HepG2 (cell line): ENCODE measurements around the gene UAP1. TPM values are rescaled to one million over a fixed set of nuclear protein-coding genes. Genes with fewer than 3 reads are reported as not detected.

Experiments used
- ATAC-seq: fragments of 200-7000 bp; cut with Tn5 transposase; 3 replicates; pipeline ENCODE4 v1.9.1; 2020; ENCODE audit warnings: mild to moderate bottlenecking, moderate library complexity
- BruUV-seq: library from RNA; stranded (reverse); fragments of 400-500 nt; replicated peaks from 2 replicates; lab custom pipeline; 2021; lab: Mats Ljungman, UMichigan
- CTCF ChIA-PET: fragments of 300-600 bp; formaldehyde crosslinking; extraction: SDS; loops from one replicate; lab custom pipeline; 2021; ENCODE audit warnings: low total read pairs, inconsistent platforms, low intra/inter-chr PET ratio; lab: Yijun Ruan, JAX
- POLR2A ChIA-PET: fragments of 350-600 bp; sonication (Branson Sonifier 250); formaldehyde crosslinking; loops from one replicate; lab custom pipeline; 2020; ENCODE audit warnings: antibody characterized with exemption, inconsistent platforms; lab: Yijun Ruan, JAX
- DNase-seq: peaks from one replicate; pipeline ENCODE4 v3.0.0-alpha.2; 2015; ENCODE audit warnings: low spot score
- FAIRE-seq: peaks from 3 replicates; lab custom pipeline; 2011; peaks lifted over from hg19 to GRCh38; lab: Jason Lieb, UNC
- H2AFZ ChIP-seq: one replicate; pipeline ENCODE4 v1.6.1; 2011; ENCODE audit warnings: low read length, inconsistent platforms
- H3K27ac ChIP-seq: fragments of 300-600 bp; 3 replicates; pipeline ENCODE4 v1.8.0; 2011; ENCODE audit warnings: mixed run types, mild to moderate bottlenecking, mixed read lengths, low read length, inconsistent platforms; ENCODE audit not compliant: insufficient read depth; ENCODE audit errors: extremely low read length
- H3K27me3 ChIP-seq, 2 experiments: fragments of 200-600 bp in 1 of 2; 2 replicates in 1 of 2; 3 replicates in 1 of 2; pipeline versions ENCODE4 v1.6.0 to v1.8.0; 2011; ENCODE audit warnings: low read length in 2 of 2, mild to moderate bottlenecking in 2 of 2, moderate library complexity in 2 of 2, inconsistent platforms in 1 of 2; ENCODE audit not compliant: insufficient read depth in 2 of 2, control insufficient read depth in 1 of 2
- H3K36me3 ChIP-seq, 2 experiments: fragments of 200-600 bp in 1 of 2; replicated peaks in 1 of 2; 2 replicates in 1 of 2; 3 replicates in 1 of 2; pipeline versions ENCODE4 v1.5.1 to v1.8.0; 2011; ENCODE audit warnings: low read length in 2 of 2, inconsistent platforms in 1 of 2; ENCODE audit not compliant: insufficient read depth in 2 of 2, control insufficient read depth in 1 of 2
- H3K4me1 ChIP-seq: 2 replicates; pipeline ENCODE4 v1.5.1; 2012; ENCODE audit warnings: low read length, inconsistent platforms; ENCODE audit not compliant: insufficient read depth
- H3K4me2 ChIP-seq: 2 replicates; pipeline ENCODE4 v1.6.0; 2011; ENCODE audit warnings: low read depth, low read length, inconsistent platforms
- H3K4me3 ChIP-seq, 3 experiments: fragments of 200-600 bp in 1 of 3; sonication (generic), shearing (Covaris generic) in 1 of 3; replicated peaks in 1 of 3; 2 replicates each; pipeline ENCODE4 v1.5.1; 2011 to 2016; ENCODE audit warnings: low read length in 3 of 3, inconsistent platforms in 2 of 3, low read depth in 2 of 3, mild to moderate bottlenecking in 2 of 3, control low read depth in 1 of 3, mixed read lengths in 1 of 3; ENCODE audit not compliant: insufficient read depth in 1 of 3
- H3K79me2 ChIP-seq: one replicate; pipeline ENCODE4 v1.6.1; 2011; ENCODE audit warnings: low read length, inconsistent platforms; ENCODE audit not compliant: insufficient read depth
- H3K9ac ChIP-seq: 2 replicates; pipeline ENCODE4 v1.6.0; 2011; ENCODE audit warnings: mild to moderate bottlenecking, low read depth, low read length, inconsistent platforms; ENCODE audit not compliant: insufficient read depth
- H3K9me3 ChIP-seq: 2 replicates; pipeline ENCODE4 v1.5.1; 2012; ENCODE audit warnings: mild to moderate bottlenecking, low read length
- H4K20me1 ChIP-seq: 2 replicates; pipeline ENCODE4 v1.6.0; 2011; ENCODE audit warnings: inconsistent platforms, mild to moderate bottlenecking, low read length, moderate library complexity; ENCODE audit not compliant: insufficient read depth
- HOMEZ ChIP-seq: IDR thresholded peaks from 2 replicates; pipeline ENCODE4 v1.6.1; 2016; ENCODE audit warnings: low read depth
- JDP2 ChIP-seq: sonication (generic); formaldehyde crosslinking; IDR thresholded peaks from 2 replicates; pipeline ENCODE4 v1.8.1; 2022; ENCODE audit warnings: missing genetic modification reagents, borderline replicate concordance
- MBD4 ChIP-seq: IDR thresholded peaks from 2 replicates; pipeline ENCODE4 v1.6.1; 2012; ENCODE audit warnings: low read length, inconsistent platforms, borderline replicate concordance
- MIER3 ChIP-seq: IDR thresholded peaks from 2 replicates; pipeline ENCODE4 v1.6.1; 2016; ENCODE audit warnings: missing compliant biosample characterization, borderline replicate concordance
- NR1H2 ChIP-seq: sonication (generic); formaldehyde crosslinking; IDR thresholded peaks from 2 replicates; pipeline ENCODE4 v1.8.1; 2022; ENCODE audit warnings: low read depth, missing genetic modification reagents, borderline replicate concordance
- RAD21 ChIP-seq: fragments of 450-650 bp; formaldehyde crosslinking; IDR thresholded peaks from 2 replicates; pipeline ENCODE4 v1.5.0; 2020; ENCODE audit warnings: mild to moderate bottlenecking
- SKI ChIP-seq: fragments of 450-650 bp; IDR thresholded peaks from one replicate; pipeline ENCODE4 v1.6.1; 2018; ENCODE audit warnings: mild to moderate bottlenecking; ENCODE audit not compliant: partially characterized antibody
- SP2 ChIP-seq: sonication (generic); formaldehyde crosslinking; IDR thresholded peaks from 2 replicates; pipeline ENCODE4 v1.5.1; 2020; ENCODE audit warnings: mild to moderate bottlenecking, missing genetic modification reagents
- TBX2 ChIP-seq: sonication (generic); formaldehyde crosslinking; IDR thresholded peaks from 2 replicates; pipeline ENCODE4 v1.5.0; 2020; ENCODE audit warnings: missing genetic modification reagents, mild to moderate bottlenecking, borderline replicate concordance
- ZBTB20 ChIP-seq: sonication (generic); formaldehyde crosslinking; IDR thresholded peaks from 2 replicates; pipeline ENCODE4 v1.8.1; 2023; ENCODE audit warnings: missing genetic modification reagents, low read depth, mild to moderate bottlenecking, borderline replicate concordance
- ZBTB34 ChIP-seq: sonication (generic); formaldehyde crosslinking; IDR thresholded peaks from 2 replicates; pipeline ENCODE4 v1.8.0; 2022; ENCODE audit warnings: mild to moderate bottlenecking, missing genetic modification reagents
- ZNF20 ChIP-seq: sonication (generic); formaldehyde crosslinking; IDR thresholded peaks from 2 replicates; pipeline ENCODE4 v1.4.0; 2020; ENCODE audit warnings: mild to moderate bottlenecking, moderate library complexity, missing genetic modification reagents
- ZNF232 ChIP-seq: sonication (generic); formaldehyde crosslinking; IDR thresholded peaks from 2 replicates; pipeline ENCODE4 v1.4.0; 2020; ENCODE audit warnings: missing genetic modification reagents, borderline replicate concordance
- ZNF256 ChIP-seq: sonication (generic); formaldehyde crosslinking; conservative IDR thresholded peaks from 2 replicates; pipeline ENCODE4 v1.4.0; 2020; ENCODE audit warnings: missing genetic modification reagents
- ZNF432 ChIP-seq: sonication (generic); formaldehyde crosslinking; IDR thresholded peaks from 2 replicates; pipeline ENCODE4 v1.5.0; 2020; ENCODE audit warnings: missing genetic modification reagents, mild to moderate bottlenecking, borderline replicate concordance
- ZNF510 ChIP-seq: sonication (generic); formaldehyde crosslinking; IDR thresholded peaks from 2 replicates; pipeline ENCODE4 v1.4.0; 2020; ENCODE audit warnings: low read depth, mild to moderate bottlenecking, missing genetic modification reagents
- ZNF616 ChIP-seq: sonication (generic); formaldehyde crosslinking; IDR thresholded peaks from 2 replicates; pipeline ENCODE4 v1.5.0; 2020; ENCODE audit warnings: low read depth, mild to moderate bottlenecking, missing genetic modification reagents
- ZNF879 ChIP-seq: sonication (generic); formaldehyde crosslinking; IDR thresholded peaks from 2 replicates; pipeline ENCODE4 v1.8.1; 2023; ENCODE audit warnings: missing genetic modification reagents
- WGBS: methylation state at CpG from one replicate; pipeline ENCODE4 v1.1.6; 2017; ENCODE audit warnings: low lambda C conversion rate; 5-methylcytosine and 5-hydroxymethylcytosine counted together
- in situ Hi-C: cut with HindIII; loops from 2 replicates; pipeline ENCODE4 v1.10.0; 2017; ENCODE audit warnings: low pct_unique_long_range_greater_than_20kb; ENCODE audit not compliant: extremely low pct_ligation_motif_present
- intact Hi-C: fragments of 100-400 bp; cut with micrococcal nuclease; formaldehyde crosslinking; loops from one replicate; pipeline ENCODE4 v1.10.0; 2022; ENCODE audit not compliant: unreplicated experiment
- polyA plus RNA-seq, 8 experiments: library from polyadenylated mRNA; depleted of rRNA in 3 of 8; stranded (reverse) in 7 of 8; unstranded in 1 of 8; fragments of >200 nt; fragmentation: Illumina TruSeq in 4 of 8; extraction: Trizol in 4 of 8; gene quantifications; 2 replicates each; pipeline versions ENCODE4 v1.2.1 to v1.2.3, GENCODE V29; 2011 to 2016; ENCODE audit warnings: low read depth in 4 of 8, missing spikeins in 1 of 8, mixed read lengths in 1 of 8; ENCODE audit not compliant: insufficient read depth in 1 of 8
- total RNA-seq, 5 experiments: library from RNA; depleted of rRNA; stranded (reverse); fragments of >200 nt; fragmentation: Illumina TruSeq; extraction: Trizol; gene quantifications; 2 replicates each; pipeline ENCODE4 v1.2.3, GENCODE V29; 2016; ENCODE audit warnings: low read depth in 1 of 5
- TF ChIP-seq, protein P1 (sequence below): sonication (generic); formaldehyde crosslinking; IDR thresholded peaks from 2 replicates; pipeline ENCODE4 v1.4.0; 2020; ENCODE audit warnings: missing genetic modification reagents

UAP1 gene
- total and polyA plus RNA-seq, 2 of the 13 experiments (the other 11 are each of a cell fraction or from before 2014, with no cell fraction given), result 48.4 to 117 TPM

DNA sequence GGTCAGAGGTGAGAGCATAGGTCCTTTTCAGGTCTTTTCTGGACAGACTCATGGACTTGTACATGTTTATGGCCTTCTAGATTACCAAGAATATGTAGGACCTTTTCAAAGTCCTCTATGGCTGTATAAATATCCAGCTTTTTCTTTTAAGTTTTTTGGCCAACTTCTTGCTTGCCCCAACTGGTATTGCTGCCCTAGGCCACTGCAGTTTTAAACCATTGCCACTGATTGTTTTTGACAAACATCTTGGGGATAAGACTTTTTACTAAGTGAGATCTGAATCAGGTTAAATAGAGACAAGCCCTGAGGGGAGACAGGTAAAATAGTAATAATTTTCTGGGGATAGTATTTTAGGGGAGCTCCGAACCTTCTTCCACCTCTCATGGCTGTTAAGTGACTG is 56.0 kb downstream of the UAP1 start:
- Histone ChIP-seq H3K79me2 (no peaks in the 10 kb centered on the region), H4K20me1 (no peaks in the 10 kb centered on the region), H3K4me2 (no peak overlapping the region), H3K4me1 (peaks cover 15% of the 10 kb centered on the region), H2AFZ (no peak overlapping the region), H3K27ac (no peak overlapping the region), H3K9ac (no peak overlapping the region), H3K27me3 (no peaks in the 10 kb centered on the region), H3K4me3 (no peak overlapping the region), H3K36me3 (no peaks in the 10 kb centered on the region)
- intact Hi-C loops, result no loop called here
- FAIRE-seq, result no peak
- ATAC-seq, result no peak
- POLR2A ChIA-PET, result no interaction called here
- WGBS, result 90% methylated on average over 1 of the region's 1 CpG
- no peak for TF ChIP-seq RAD21 (CRISPR knock-in tag)
- TF ChIP-seq MIER3, result no peak
- TF ChIP-seq ZNF232 (CRISPR knock-in tag), result no peak
- TF ChIP-seq ZNF432 (CRISPR knock-in tag), result peak; percentile 91; the same call in 1 of the 2 replicates
- no peak for TF ChIP-seq ZNF879 (CRISPR knock-in tag)
- no peak for TF ChIP-seq NR1H2
- no peak for TF ChIP-seq SP2 (CRISPR knock-in tag)
- TF ChIP-seq, all 625 proteins: peak for 1
- no peak for DNase-seq
- CTCF ChIA-PET, result no interaction called here
- in situ Hi-C loops, result no loop called here
- peaks cover 19% of the 10 kb centered on the region for H3K9me3 ChIP-seq
- no TSS peak for BruUV-seq

DNA sequence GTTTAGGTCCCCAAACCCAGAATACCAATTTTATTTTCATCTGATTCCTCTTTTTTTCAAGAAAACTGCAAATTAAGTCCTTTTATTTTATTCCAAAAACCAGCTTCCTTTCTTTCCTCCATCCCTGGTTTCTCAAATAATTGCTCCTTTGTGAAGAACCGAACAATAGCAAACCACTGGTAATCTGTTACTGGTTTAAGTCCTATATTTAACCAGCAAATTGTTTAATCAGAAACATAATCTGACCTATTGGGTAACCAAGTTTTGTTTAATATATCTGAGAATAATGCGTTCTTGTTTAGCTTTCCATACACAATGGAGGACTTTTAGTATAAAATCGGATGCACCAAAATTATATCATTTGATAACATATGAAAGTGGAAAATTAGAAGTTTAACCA is 57.6 kb downstream of the UAP1 start:
- no TSS peak for BruUV-seq
- 93% methylated on average over 3 of the region's 3 CpGs for WGBS
- Histone ChIP-seq H2AFZ (no peak overlapping the region), H3K4me2 (no peak overlapping the region), H3K4me1 (no peaks in the 10 kb centered on the region), H3K9me3 (peaks cover 19% of the 10 kb centered on the region), H4K20me1 (no peaks in the 10 kb centered on the region), H3K9ac (no peak overlapping the region), H3K27ac (no peak overlapping the region), H3K4me3 (no peak overlapping the region), H3K36me3 (no peaks in the 10 kb centered on the region), H3K79me2 (no peaks in the 10 kb centered on the region), H3K27me3 (no peaks in the 10 kb centered on the region)
- intact Hi-C loops (no loop called here), in situ Hi-C loops (no loop called here)
- ATAC-seq, result no peak
- no peak for FAIRE-seq
- ChIA-PET POLR2A (no interaction called here), CTCF (no interaction called here)
- DNase-seq, result no peak
- TF ChIP-seq JDP2 (CRISPR knock-in tag) (no peak), ZNF256 (CRISPR knock-in tag) (no peak), ZBTB20 (CRISPR knock-in tag) (no peak), TBX2 (no peak), ZNF616 (CRISPR knock-in tag) (no peak), HOMEZ (CRISPR knock-in tag) (no peak), MBD4 (no peak), ZBTB34 (CRISPR knock-in tag) (no peak), ZNF510 (CRISPR knock-in tag) (no peak), SKI (no peak), ZNF20 (CRISPR knock-in tag) (no peak)
- TF ChIP-seq, protein P1, sequence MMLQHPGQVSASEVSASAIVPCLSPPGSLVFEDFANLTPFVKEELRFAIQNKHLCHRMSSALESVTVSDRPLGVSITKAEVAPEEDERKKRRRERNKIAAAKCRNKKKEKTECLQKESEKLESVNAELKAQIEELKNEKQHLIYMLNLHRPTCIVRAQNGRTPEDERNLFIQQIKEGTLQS (CRISPR knock-in tag), result no peak
